ENCODE results near the gene WARS2. TPM values are rescaled to one million over a fixed set of nuclear protein-coding genes. Genes with fewer than 3 reads are reported as not detected.
"Not testable (repeated sequence)": the region's sequence is repeated elsewhere in the genome, so short reads cannot be mapped to it uniquely, and the experiment has no call there.

WARS2 gene
- polyA plus RNA-seq (2013, experiment 1 of 4) = 13.2 TPM
- polyA plus RNA-seq (2013, experiment 2 of 4) = 13.6 TPM
- polyA plus RNA-seq (2013, experiment 3 of 4) = 11.9 TPM
- 15.0 TPM for polyA plus RNA-seq (2013, experiment 4 of 4)

DNA sequence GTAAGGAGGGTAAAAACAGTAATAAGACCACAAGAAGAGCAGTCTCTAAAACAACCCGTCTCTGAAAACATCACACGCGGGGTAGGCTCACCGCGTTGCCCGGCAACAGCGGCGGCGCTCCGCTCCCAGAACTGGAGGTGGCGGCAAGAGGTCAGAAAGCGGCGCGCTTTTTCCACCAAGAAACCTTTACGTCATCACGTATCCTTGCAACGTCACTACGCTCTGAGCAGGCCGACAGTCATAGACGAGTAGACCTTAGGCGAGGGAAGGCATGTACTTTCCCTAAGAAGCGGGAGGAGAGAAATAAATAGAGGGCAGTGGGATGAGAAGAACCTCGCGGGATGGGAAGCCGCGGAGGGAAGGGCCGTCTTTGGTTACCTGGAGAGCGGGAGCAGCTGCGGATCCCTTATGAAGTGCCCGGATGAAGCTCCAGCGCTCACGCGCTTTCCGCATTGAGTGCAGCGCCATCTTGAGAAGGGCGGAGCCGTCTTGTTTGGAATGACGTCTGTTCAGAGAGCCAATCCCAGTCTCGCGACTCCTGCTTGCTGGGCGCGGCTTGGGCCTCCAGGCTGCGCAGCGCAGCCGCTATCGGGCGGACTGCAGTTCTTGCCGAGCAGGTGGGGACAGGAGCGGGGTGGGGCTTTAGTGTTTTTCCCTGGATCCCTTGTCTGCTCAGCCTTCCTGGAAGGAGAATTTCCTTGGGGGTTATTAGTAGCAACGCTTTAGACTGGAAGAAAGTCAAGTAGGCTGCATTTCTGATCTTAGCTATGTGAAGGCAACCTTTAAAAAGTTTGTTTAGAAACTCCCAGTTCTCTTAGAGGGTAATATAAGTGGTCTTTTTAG is at the start of gene WARS2:
WARS2 (minus strand) TSS at position 477 of the 843 bp plus-strand sequence; CDS start at position 468, 9 bp downstream.
- Histone ChIP-seq H3K4me1 (ENCODE audit: control insufficient read depth, insufficient read depth, low read length) (peaks cover 12% of the 10 kb centered on the region), H3K9me3 (ENCODE audit: control insufficient read depth, low read length) (no peaks in the 10 kb centered on the region), H3K4me3 (ENCODE audit: insufficient read depth, low read depth, low read length) (peak within 1 kb of the TSS; percentile 66), H3K36me3 (ENCODE audit: control insufficient read depth, insufficient read depth, low read length) (no peaks in the 10 kb centered on the region), H3K27me3 (ENCODE audit: control insufficient read depth, insufficient read depth, low read length, poor library complexity, severe bottlenecking) (no peaks in the 10 kb centered on the region), H3K27ac (ENCODE audit: insufficient read depth, low read depth, low read length, poor library complexity, severe bottlenecking) (peak within 1 kb of the TSS; percentile 99)
- 0% methylated on average over 50 of the region's 50 CpGs for WGBS, 2 experiments

DNA sequence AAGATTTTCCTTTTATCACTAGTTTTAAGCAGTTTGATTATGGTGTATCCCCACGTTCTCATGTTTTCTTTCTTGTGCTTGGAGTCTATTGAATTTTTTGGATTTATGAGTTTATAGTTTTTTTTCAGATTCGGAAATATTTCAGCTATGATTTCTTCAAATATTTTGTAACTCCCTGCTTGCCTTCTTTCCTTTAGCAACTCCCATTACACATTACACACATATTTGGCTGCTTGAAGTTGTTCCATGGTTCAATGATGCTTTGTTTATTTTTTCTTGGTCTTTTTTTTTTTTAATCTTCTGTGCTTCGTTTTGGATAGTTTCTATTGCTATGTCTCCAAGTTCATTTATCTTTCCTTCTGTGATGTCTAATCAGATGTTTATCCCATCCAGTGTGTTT is 48.5 kb upstream of the WARS2 start:
- Histone ChIP-seq H3K36me3 (ENCODE audit: control insufficient read depth, insufficient read depth, low read length) (no peaks in the 10 kb centered on the region), H3K27ac (ENCODE audit: insufficient read depth, low read depth, low read length, poor library complexity, severe bottlenecking) (no peak overlapping the region), H3K4me3 (ENCODE audit: insufficient read depth, low read depth, low read length) (no peak overlapping the region), H3K9me3 (ENCODE audit: control insufficient read depth, low read length) (no peaks in the 10 kb centered on the region), H3K4me1 (ENCODE audit: control insufficient read depth, insufficient read depth, low read length) (no peaks in the 10 kb centered on the region), H3K27me3 (ENCODE audit: control insufficient read depth, insufficient read depth, low read length, poor library complexity, severe bottlenecking) (no peaks in the 10 kb centered on the region)
- 90% methylated on average over 3 of the region's 3 CpGs; no CpG with 5 or more reads in 1 of the 2 experiments for WGBS, 2 experiments

DNA sequence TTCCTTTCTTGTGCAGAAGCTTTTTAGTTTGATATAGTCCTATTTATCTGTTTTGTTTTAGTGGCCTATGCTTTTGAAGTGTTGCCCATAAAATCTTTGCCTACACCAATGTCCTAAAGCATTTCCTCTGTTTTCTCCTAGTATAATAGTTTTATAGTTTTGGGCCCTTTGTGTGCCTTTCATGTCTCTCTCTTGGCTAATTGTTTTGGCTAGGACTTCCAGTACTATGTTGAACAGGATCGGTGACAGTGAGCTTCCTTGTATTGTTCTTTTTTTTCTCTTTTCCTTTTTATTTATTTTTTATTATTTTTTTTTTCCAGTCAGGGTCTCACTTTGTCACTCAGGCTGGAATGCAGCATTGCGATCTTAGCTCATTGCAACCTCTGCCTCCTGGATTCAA is 47.0 kb upstream of the WARS2 start:
- WGBS, 2 experiments = 99 to 100% methylated on average over 1 to 2 of the region's 2 CpGs
- no peaks in the 10 kb centered on the region for H3K4me1 ChIP-seq (ENCODE audit: control insufficient read depth, insufficient read depth, low read length)
- H3K36me3 ChIP-seq (ENCODE audit: control insufficient read depth, insufficient read depth, low read length) = no peaks in the 10 kb centered on the region
- no peak overlapping the region for H3K4me3 ChIP-seq (ENCODE audit: insufficient read depth, low read depth, low read length)
- no peak overlapping the region for H3K27ac ChIP-seq (ENCODE audit: insufficient read depth, low read depth, low read length, poor library complexity, severe bottlenecking)
- no peaks in the 10 kb centered on the region for H3K27me3 ChIP-seq (ENCODE audit: control insufficient read depth, insufficient read depth, low read length, poor library complexity, severe bottlenecking)
- no peaks in the 10 kb centered on the region for H3K9me3 ChIP-seq (ENCODE audit: control insufficient read depth, low read length)

DNA sequence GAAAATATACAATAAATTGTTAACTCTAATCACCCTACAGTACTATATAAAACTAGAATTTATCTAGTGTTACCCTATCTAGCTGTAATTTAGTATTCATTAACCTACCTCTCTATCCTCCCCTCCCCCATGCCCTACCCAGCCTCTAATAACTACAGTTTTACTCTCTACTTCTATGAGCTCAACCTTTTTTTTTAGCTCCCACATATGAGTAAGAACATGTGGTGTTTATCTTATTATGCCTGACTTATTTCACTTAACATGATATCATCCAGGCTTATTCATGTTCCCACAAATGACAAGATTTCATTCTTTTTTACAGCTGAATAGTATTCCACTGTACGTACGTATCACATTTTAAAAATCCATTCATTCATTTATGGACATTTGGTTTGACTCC is 46.0 kb upstream of the WARS2 start:
- Histone ChIP-seq H3K27me3 (ENCODE audit: control insufficient read depth, insufficient read depth, low read length, poor library complexity, severe bottlenecking) (no peaks in the 10 kb centered on the region), H3K27ac (ENCODE audit: insufficient read depth, low read depth, low read length, poor library complexity, severe bottlenecking) (no peak overlapping the region), H3K4me3 (ENCODE audit: insufficient read depth, low read depth, low read length) (no peak overlapping the region), H3K9me3 (ENCODE audit: control insufficient read depth, low read length) (no peaks in the 10 kb centered on the region), H3K36me3 (ENCODE audit: control insufficient read depth, insufficient read depth, low read length) (no peaks in the 10 kb centered on the region), H3K4me1 (ENCODE audit: control insufficient read depth, insufficient read depth, low read length) (no peaks in the 10 kb centered on the region)
- 96 to 100% methylated on average over 2 of the region's 2 CpGs for WGBS, 2 experiments

DNA sequence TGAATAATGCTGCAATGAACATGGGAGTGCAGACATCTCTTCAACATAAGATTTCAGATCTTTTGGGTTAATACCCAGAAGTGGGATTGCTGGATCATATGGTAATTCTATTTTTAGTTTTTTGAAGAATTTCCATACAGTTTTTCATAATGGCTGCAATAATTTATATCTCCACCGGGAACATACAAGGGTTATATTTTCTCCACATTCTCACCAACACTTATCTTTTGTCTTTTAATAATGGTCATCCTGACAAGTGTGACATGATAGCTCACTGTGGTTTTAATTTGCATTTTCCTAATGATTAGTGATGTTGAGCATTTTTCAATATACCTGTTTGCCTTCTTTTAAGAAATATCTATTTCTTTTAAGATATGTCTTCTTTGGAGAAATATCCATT is 44.5 kb upstream of the WARS2 start:
- WGBS, 2 experiments = 90% methylated on average over 1 of the region's 1 CpG; no CpG with 5 or more reads in 1 of the 2 experiments
- Histone ChIP-seq H3K9me3 (ENCODE audit: control insufficient read depth, low read length) (no peaks in the 10 kb centered on the region), H3K27ac (ENCODE audit: insufficient read depth, low read depth, low read length, poor library complexity, severe bottlenecking) (no peak overlapping the region)

DNA sequence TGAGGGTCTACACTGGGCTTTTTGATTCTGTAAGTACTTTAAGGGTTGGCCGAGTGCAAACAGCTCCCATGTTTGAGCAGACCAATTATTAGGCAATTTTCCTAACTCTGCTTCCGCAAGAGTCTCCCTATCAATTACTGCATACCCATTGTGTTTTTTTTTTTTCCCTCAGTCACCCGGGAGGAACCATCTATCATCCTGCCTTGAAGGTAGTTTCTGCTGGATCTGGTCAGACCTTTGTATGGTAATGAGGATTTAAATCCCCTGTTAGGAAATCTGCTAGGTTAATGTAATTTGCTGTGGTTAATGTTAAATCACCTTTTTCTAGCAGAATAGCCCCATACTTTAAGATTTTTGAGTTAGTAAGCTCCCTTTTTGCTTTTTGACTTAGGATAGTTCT is 40.8 kb upstream of the WARS2 start:
- Histone ChIP-seq H3K27me3 (ENCODE audit: control insufficient read depth, insufficient read depth, low read length, poor library complexity, severe bottlenecking) (no peaks in the 10 kb centered on the region), H3K4me1 (ENCODE audit: control insufficient read depth, insufficient read depth, low read length) (no peaks in the 10 kb centered on the region), H3K4me3 (ENCODE audit: insufficient read depth, low read depth, low read length) (no peak overlapping the region), H3K9me3 (ENCODE audit: control insufficient read depth, low read length) (no peaks in the 10 kb centered on the region), H3K36me3 (ENCODE audit: control insufficient read depth, insufficient read depth, low read length) (no peaks in the 10 kb centered on the region), H3K27ac (ENCODE audit: insufficient read depth, low read depth, low read length, poor library complexity, severe bottlenecking) (no peak overlapping the region)
- WGBS, 2 experiments = 70 to 87% methylated on average over 2 to 3 of the region's 3 CpGs

More for the DNA sequence above, 44.5 kb upstream of the WARS2 start:
- Histone ChIP-seq H3K4me3 (ENCODE audit: insufficient read depth, low read depth, low read length) (no peak overlapping the region), H3K4me1 (ENCODE audit: control insufficient read depth, insufficient read depth, low read length) (no peaks in the 10 kb centered on the region), H3K27me3 (ENCODE audit: control insufficient read depth, insufficient read depth, low read length, poor library complexity, severe bottlenecking) (no peaks in the 10 kb centered on the region), H3K36me3 (ENCODE audit: control insufficient read depth, insufficient read depth, low read length) (no peaks in the 10 kb centered on the region)

DNA sequence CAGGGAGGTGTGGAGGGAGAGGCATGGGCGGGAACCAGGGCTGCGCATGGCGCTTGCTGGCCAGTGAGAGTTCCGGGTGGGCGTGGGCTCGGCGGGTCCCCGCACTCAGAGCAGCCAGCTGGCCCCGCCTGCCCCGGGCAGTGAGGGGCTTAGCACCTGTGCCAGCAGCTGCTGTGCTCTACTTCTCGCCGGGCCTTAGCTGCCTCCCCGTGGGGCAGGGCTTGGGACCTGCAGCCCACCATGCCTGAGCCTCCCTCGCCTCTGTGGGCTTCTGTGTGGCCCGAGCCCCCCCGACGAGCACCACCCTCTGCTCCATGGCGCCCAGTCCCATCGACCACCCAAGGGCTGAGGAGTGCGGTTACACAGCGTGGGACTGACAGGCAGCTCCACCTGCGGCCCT is 38.6 kb upstream of the WARS2 start:
- no peaks in the 10 kb centered on the region for H3K4me1 ChIP-seq (ENCODE audit: control insufficient read depth, insufficient read depth, low read length)
- 96 to 97% methylated on average over 22 of the region's 22 CpGs for WGBS, 2 experiments
- H3K9me3 ChIP-seq (ENCODE audit: control insufficient read depth, low read length) = no peaks in the 10 kb centered on the region
- H3K27ac ChIP-seq (ENCODE audit: insufficient read depth, low read depth, low read length, poor library complexity, severe bottlenecking) = no peak overlapping the region
- H3K27me3 ChIP-seq (ENCODE audit: control insufficient read depth, insufficient read depth, low read length, poor library complexity, severe bottlenecking) = no peaks in the 10 kb centered on the region
- H3K36me3 ChIP-seq (ENCODE audit: control insufficient read depth, insufficient read depth, low read length) = no peaks in the 10 kb centered on the region
- no peak overlapping the region for H3K4me3 ChIP-seq (ENCODE audit: insufficient read depth, low read depth, low read length)

DNA sequence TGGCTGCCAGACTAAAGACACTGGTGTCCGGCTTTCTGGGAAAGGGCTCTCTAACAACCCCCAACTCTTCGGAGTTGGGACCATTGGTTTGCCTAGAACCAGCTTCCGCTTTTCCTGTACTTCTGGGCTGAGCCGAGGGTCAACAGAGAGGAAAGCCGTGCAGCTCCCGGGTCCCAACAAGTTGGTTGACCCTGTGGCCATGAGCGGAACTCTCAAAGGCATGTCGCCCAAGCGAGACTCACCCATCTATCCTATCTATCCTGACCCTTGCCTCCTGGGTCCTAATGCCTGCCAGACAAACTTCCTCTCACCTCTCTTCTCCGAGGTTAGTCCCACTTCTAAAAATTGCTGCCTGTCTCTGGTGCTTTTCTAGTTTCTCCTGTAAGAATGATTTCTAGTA is 32.5 kb upstream of the WARS2 start:
- not testable (repeated sequence) for H3K27me3 ChIP-seq (ENCODE audit: control insufficient read depth, insufficient read depth, low read length, poor library complexity, severe bottlenecking)
- WGBS, 2 experiments = 79 to 80% methylated on average over 10 of the region's 10 CpGs

DNA sequence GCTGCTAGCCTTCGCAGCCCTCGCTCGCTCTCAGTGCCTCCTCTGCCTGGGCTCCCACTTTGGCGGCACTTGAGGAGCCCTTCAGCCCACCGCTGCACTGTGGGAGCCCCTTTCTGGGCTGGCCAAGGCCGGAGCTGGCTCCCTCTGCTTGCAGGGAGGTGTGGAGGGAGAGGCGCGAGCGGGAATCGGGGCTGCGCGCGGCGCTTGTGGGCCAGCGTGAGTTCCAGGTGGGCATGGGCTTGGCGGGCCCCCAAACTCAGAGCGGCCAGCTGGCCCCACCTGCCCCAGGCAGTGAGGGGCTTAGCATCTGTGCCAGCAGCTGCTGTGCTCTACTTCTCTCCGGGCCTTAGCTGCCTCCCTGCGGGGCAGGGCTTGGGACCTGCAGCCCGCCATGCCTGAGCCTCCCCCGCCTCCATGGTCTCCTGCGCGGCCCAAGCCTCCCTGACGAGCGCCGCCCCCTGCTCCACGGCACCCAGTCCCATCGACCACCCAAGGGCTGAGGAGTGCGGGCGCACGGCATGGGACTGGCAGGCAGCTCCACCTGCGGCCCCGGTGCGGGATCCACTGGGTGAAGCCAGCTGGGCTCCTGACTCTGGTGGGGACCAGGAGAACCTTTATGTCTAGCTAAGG is 31.0 kb upstream of the WARS2 start:
- not testable (repeated sequence) for H3K36me3 ChIP-seq (ENCODE audit: control insufficient read depth, insufficient read depth, low read length); H3K27ac ChIP-seq (ENCODE audit: insufficient read depth, low read depth, low read length, poor library complexity, severe bottlenecking); H3K4me1 ChIP-seq (ENCODE audit: control insufficient read depth, insufficient read depth, low read length); H3K9me3 ChIP-seq (ENCODE audit: control insufficient read depth, low read length); H3K27me3 ChIP-seq (ENCODE audit: control insufficient read depth, insufficient read depth, low read length, poor library complexity, severe bottlenecking); H3K4me3 ChIP-seq (ENCODE audit: insufficient read depth, low read depth, low read length)
- WGBS, 2 experiments = 93% methylated on average over 34 of the region's 34 CpGs

More for the DNA sequence above, 32.5 kb upstream of the WARS2 start:
- H3K9me3 ChIP-seq (ENCODE audit: control insufficient read depth, low read length); H3K4me1 ChIP-seq (ENCODE audit: control insufficient read depth, insufficient read depth, low read length); H3K27ac ChIP-seq (ENCODE audit: insufficient read depth, low read depth, low read length, poor library complexity, severe bottlenecking); H3K36me3 ChIP-seq (ENCODE audit: control insufficient read depth, insufficient read depth, low read length); H3K4me3 ChIP-seq (ENCODE audit: insufficient read depth, low read depth, low read length): not testable (repeated sequence)

DNA sequence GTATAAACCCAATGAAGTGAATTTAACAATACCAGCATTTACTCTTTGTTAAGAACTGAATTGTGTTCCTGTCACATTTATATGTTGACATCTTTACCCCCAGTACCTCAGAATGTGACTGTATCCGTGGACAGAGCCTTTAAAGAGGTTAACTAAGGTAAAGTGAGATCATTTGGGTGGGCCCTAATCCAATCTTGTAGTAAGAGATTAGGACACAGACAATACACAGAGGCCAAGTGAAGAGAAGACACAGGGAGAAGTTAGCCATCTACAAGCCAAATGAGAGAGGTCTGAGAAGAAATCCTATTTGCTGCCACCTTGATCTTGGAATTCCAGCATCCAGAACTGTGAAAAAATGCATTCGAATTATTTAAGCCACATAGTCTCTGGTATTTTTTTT is 22.9 kb upstream of the WARS2 start:
- Histone ChIP-seq H3K4me1 (ENCODE audit: control insufficient read depth, insufficient read depth, low read length) (no peaks in the 10 kb centered on the region), H3K9me3 (ENCODE audit: control insufficient read depth, low read length) (no peaks in the 10 kb centered on the region), H3K27ac (ENCODE audit: insufficient read depth, low read depth, low read length, poor library complexity, severe bottlenecking) (no peak overlapping the region), H3K27me3 (ENCODE audit: control insufficient read depth, insufficient read depth, low read length, poor library complexity, severe bottlenecking) (no peaks in the 10 kb centered on the region), H3K36me3 (ENCODE audit: control insufficient read depth, insufficient read depth, low read length) (peaks cover 6% of the 10 kb centered on the region), H3K4me3 (ENCODE audit: insufficient read depth, low read depth, low read length) (no peak overlapping the region)
- WGBS, 2 experiments = 92 to 96% methylated on average over 2 of the region's 2 CpGs
